HG02588 (cell line): ENCODE results near the gene BEST4.
"Not testable (repeated sequence)": the region's sequence is repeated elsewhere in the genome, so short reads cannot be mapped to it uniquely, and the experiment has no call there.

Experiments used
- ATAC-seq: cut with Tn5 transposase; IDR thresholded peaks from one replicate; pipeline ENCODE4 v1.9.1; 2021; ENCODE audit warnings: mild to moderate bottlenecking, moderate library complexity; ENCODE audit not compliant: unreplicated experiment

The BEST4 gene

GRCh38 chr1:44778705-44779576 is 9.0 kb downstream of the BEST4 start:
- ATAC-seq = no peak

- ATAC-seq = no peak
These were observed 9.9 kb downstream of the BEST4 start for GRCh38 chr1:44777969-44778635.

GRCh38 chr1:44777547-44777946 is 10.4 kb downstream of the BEST4 start:
- ATAC-seq = no peak

GRCh38 chr1:44776730-44777068 is 11.3 kb downstream of the BEST4 start:
- ATAC-seq = no peak

GRCh38 chr1:44775930-44776729 is 11.8 kb downstream of the BEST4 start:
- ATAC-seq = peak; percentile 18

DNA sequence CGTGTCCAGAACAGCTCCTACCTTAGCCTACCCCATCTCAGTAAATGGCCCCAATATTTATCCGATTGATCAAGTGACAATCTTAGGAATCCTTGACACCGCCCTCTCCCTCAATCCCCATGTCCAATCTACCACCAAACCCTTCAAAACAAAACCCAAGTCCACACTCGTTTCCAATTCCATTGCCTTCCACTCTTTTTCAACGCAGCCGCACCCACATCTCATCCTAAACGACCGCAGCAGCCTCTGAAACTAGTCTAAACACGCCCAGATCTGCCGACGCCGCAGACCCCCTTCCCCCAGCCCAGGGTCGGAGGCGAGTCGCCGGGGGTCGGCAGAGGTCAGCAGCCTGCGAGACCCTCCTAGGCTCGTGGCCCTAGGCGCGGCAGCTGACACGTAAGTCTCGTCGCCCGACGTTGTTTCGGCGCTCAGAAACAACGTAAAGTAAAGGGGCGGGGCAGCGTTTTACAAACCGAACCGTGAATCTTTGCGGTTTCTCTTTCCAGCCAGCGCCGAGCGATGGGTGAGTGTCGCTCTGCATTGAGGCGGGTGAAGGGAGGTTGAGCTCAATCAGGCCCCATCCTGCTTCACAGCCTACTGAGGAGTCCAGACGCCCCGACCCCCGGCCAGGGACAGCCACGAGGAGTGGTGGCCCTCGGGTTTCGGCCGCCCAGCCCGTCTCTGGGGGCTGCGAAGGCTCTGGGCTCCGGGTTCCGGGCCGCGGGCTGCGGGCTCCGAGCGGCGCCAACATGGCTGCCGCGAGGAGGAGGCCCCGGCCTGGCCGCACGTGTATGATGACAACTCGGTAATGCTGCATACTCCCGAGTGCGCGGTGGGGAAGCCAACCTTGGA is 12.7 kb downstream of the BEST4 start, which contains the start of gene RPS8:
TSS of gene RPS8 (plus strand) at position 463 of the 852 bp plus-strand sequence. CDS start at position 520, 57 bp downstream.
- ATAC-seq = peak; percentile 76

GRCh38 chr1:44766421-44766820 is 21.5 kb downstream of the BEST4 start:
- ATAC-seq = not testable (repeated sequence)

DNA sequence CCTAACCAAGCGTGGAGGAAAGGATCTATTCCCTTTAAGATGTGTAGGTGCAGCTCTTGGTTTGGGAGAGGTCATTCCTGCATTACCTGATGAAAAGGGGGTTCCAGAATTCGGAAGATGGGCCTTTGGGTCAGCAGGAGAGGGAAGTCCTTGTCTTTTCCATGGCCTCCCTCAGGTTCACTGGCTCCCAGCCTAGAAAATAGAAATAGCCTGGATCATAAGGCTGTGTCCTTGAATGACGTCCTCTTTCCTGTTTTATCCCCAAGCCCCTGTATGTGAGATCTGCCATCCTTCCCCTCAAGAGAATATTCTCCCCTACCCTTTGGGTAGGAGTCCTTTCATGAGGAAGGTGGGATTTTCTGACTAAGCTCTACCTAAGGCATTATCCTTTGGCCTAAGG is 27.1 kb downstream of the BEST4 start:
- ATAC-seq = no peak

GRCh38 chr1:44759077-44759476 is 28.9 kb downstream of the BEST4 start:
- no peak for ATAC-seq

DNA sequence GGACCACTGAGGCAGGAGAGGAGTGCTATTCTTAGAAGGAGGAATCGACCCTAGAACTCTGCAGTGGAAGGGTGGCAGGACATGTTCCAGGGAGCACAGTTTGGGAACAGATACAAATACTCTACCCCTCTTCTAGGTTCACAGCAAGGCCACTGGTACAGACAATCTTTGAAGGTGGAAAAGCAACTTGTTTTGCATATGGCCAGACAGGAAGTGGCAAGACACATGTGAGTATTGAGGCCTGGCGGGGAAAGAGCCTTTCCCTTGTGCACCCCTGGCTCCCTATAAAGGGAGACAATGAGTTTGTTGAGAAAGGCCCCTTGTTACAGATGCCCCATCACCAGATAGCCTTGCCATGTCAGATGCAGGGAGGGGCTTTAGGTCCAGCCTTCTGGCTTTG is 30.6 kb downstream of the BEST4 start:
- no peak for ATAC-seq

GRCh38 chr1:44747878-44748277 is 40.1 kb downstream of the BEST4 start:
- ATAC-seq = no peak

DNA sequence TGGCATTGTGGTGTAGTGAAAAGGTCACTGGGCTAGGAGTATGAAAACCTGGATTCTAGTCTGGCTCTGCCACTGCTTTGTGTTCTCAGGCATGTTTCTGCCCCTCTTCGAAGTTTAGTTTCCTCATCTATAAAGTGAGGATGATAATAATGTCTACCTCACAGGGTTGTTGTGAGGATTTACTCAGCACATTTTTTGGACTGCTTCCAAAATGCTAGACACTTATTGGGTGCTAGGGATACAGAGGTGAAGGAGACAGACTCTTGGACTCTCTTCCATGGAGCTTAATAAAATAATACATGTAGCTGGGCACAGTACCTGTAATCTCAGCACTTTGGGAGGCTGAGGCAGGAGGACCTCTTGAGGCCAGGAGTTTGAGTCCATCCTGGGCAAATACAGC is 44.8 kb downstream of the BEST4 start:
- no peak for ATAC-seq

GRCh38 chr1:44740179-44740617 is 47.8 kb downstream of the BEST4 start:
- ATAC-seq = no peak

DNA sequence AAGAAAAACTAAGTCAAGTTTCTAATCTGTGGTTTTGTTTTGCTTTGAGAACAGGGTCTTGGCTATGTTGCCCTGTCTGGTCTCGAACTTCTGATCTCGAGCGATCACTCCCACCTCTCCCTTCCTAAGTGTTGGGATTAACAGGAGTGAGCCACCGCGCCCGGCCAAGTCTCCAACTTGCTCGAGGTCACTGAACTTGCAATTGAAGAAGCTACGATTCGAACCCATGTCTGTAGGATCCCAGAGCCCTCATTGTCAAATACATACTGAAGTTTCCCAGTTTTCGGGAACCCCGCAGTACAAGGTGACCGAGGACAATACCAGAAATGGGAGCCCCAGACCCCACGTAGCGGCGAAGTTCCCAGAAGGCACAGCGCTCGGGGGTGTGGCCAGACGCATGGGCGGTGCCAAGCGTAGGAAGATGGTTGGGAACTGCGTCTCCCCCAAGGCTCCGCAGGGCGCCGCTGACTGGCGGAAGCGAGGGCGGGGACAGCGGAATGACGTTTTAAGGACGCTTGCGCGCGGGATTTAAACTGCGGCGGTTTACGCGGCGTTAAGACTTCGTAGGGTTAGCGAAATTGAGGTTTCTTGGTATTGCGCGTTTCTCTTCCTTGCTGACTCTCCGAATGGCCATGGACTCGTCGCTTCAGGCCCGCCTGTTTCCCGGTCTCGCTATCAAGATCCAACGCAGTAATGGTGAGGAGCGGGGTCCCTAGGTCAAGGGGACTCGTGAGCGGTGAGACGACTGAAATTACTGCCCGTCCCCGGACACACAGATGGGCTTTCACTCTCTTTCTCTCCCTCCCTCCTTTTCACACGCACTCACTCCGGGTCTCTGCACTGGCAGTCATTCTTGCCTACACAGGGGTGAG is 48.4 kb downstream of the BEST4 start, which contains the start of gene KIF2C:
TSS of gene KIF2C (plus strand) at position 531 of the 872 bp plus-strand sequence. CDS start at position 627, 96 bp downstream.
- peak; percentile 97 for ATAC-seq

DNA sequence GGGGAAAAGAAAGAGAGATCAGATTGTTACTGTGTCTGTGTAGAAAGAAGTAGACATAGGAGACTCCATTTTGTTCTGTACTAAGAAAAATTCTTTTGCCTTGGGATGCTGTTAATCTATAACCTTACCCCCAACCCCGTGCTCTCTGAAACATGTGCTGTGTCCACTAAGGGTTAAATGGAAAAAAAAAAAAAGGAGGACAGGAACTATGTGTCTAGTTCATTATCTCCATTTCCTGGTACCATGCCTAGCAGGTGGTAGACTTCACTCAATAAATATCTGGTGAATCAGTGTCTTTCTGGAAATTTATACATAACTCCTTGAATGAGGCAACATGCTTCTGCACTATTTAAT is 49.0 kb downstream of the BEST4 start:
- ATAC-seq = not testable (repeated sequence)

- ATAC-seq = no peak
These were observed 52.0 kb downstream of the BEST4 start for GRCh38 chr1:44735992-44736391.

- ATAC-seq = no peak
These were observed 54.2 kb downstream of the BEST4 start for GRCh38 chr1:44733784-44734183.
